GM21526 (cell line): ENCODE data around the gene AMOTL1.

ENCODE experiments used
- ATAC-seq: cut with Tn5 transposase; IDR thresholded peaks from one replicate; pipeline ENCODE4 v1.9.1; 2021; ENCODE audit warnings: moderate library complexity; ENCODE audit not compliant: unreplicated experiment, low FRiP score

The AMOTL1 gene

DNA sequence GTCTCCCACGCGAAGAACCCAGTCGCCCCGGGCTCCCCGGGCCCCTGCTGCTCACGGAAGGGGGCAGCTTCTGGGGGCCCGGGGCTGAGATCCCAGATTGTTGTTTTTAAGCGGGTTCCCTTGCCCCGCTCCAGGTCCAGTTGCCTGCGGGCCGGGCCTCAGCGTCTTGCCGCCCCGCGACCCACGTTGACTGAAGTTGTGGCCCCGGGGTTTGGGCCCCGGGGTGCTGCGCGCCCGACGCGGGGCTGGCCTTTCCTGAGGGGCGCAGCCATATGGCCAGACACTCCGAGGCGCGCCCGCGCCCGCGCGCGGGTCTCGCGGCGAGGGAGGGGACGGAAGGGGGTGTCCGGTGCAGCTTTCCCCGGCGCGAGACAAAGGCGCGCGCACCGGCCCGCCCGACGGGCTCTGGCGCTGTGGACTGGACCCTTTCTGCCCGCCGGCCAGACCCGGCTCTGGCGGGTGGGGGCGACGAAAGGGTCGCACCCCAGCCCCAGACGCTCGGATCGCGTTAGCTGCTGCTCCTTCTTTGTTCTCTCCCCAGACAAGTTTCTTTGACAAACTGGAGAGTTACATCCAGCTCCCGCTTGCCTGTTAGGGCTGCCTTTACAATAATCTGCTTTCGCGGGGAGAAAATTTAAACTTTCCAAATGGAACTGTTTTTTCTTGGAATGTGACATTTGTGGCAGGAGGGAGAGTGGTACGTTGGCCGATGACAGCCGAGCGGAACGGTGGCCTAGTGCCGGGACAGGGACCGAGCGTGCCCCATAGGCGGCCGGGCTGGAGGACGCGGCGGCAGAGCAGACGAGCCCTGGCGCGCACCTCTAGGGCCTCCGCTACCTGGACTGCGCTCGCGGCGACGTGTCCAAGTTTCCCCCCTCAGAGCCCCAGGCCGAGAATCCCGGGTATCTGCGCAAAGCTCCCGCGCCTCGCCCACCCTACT is 716 bp downstream of the AMOTL1 start:
- peak; percentile 25 for ATAC-seq

DNA sequence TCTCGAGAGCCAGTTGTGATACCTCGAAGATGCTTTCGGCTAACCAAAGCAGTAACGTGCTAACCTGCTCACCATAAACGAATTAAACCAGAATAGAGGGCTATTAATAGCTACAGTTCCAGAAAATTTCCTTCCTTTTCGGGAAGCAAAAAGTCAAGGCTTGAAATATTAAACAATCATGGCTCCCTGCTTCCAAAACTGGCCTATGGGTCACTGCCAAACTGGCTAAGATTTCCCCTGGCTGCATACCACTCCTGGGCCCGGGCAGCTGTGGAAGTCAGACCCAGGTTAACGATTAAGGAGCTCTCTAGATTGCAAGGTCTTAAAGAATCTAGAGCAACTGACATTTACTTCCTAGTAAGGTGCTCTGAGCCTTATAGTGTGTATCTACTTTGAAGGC is 1.7 kb downstream of the AMOTL1 start:
- ATAC-seq: no peak

DNA sequence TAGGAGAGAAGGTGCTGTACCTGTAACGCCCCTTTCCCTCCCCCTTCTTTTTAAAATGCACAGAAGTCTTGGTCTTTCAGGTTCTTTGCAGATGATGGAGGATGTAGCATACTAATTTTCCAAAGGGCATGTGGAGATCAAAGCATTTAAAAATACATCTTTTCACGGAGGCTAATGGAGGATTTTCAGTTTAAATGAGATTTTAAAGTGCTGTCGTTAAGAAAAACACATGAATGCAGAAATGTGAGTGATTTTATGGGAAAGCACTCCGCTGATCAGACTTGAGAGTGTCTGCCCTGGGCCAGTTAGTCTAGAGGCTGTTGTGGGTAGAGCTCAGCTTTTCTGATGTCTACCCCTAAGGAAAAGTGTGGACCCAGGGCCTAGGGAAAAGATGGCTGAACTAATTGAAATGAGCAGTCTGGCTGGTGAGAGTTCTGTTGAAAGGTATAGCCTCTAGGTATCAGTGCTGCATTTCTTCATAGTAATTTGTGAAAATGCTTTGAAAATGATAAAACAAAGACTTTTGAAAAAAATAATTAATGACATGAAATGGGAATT is 2.5 kb downstream of the AMOTL1 start:
- ATAC-seq: no peak

DNA sequence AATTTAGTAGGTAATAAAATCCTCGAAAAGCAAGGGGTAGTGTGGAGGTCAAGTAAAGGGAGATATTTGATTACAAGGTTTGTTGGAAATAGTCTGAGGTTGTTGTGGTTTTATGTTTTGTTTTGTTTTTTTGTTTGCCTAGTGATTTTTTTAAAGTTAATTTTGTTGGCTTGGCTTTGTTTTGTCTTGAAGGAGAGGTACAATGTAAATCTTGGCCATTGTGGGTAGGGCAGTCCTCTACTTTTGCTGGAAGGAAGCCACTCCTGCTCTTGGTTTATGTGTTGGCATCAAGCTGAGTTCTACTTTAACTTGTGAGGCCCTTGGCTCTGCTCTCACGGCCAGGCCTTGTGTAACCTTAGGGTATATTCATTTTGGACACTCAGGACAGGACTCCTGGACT is 3.2 kb downstream of the AMOTL1 start:
- ATAC-seq: no peak

DNA sequence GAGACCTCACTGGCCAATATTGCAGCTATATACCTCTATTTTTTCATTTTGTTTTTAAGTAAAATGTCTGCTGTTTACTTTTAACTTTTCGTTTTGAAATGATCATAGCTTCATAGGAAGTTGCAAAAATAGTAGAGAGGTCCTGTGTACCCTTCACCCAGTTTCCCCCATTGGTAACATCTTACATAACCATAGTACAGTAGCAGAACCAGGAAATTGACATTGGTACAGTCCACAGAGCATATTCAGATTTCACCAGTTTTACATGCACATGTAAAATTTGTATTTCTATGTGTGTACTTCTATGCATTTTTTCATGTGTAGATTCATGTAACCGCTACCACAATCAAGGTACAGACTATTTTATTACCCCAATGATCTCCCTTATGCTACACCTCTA is 3.8 kb downstream of the AMOTL1 start:
- no peak for ATAC-seq

DNA sequence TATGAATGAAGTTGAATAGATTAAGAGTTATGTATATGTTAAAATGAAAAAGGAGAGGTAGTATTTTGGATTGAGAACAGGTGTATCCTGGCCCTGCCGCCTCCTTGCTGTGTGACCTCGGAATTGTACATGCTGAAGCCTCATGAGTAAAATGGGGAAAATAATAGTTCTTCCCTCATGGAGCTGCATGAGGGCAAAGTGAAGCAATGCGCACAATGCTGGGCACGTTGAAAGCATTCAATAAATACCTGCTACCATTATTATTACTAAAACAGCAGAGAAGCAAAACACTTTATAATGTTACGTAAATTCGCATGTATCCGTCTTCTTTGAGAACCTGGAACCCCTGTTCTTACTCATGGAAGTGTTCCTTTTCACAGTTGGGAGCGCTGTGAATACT is 5.7 kb downstream of the AMOTL1 start:
- no peak for ATAC-seq

DNA sequence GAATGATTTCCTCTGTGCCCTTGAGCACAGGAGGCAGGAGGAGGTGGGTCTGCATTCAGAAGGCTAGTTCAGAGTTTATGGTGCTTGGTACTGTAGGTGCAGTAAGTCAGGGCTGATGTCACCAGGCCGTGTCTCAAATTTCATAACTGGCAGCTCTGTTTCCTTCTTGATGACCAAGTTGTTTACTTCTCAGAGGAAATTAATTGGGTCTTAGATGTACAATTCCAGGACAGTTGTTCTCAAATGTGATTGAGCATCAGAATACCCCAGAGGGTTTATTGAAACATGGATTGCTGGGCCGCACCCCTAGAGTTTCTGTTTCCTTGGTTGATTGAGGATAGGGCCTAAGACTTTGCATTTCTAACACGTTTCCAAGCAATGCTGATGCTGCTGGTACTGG is 6.2 kb downstream of the AMOTL1 start:
- no peak for ATAC-seq

DNA sequence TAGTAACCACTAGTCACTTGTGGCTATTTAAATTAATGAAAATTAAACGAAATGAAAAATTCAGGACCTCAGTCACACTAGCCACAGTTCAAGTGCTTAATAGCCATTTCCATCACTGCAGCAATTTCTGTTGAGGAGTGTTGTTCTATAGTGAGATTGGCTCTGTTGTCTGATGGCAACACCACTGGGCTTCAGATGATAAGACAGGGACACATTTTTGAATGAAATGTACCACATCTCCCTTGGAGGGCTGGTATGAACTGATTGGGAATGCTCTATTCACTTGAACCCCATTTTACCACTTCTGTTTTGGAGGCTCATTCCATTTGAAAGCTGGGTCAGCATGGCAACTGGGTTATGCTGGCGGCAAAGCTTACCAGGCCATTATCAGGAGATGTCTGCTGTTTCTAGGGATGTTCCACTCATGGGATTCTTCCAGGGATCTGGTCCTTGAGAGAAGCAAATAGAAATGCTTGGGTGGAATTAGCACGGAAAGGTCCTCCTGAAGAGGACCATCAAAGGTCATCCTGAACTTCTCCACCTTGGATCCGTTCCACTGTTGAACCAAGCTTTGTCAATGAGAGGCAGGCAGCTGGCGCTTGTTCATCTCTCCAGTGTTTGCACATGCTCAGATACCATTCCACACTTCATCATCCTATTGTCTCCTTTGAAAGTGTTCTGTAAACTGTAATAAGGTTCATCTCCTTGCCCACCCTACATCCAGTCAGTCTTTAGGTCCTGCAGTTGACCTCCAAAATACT is 7.6 kb downstream of the AMOTL1 start:
- no peak for ATAC-seq

DNA sequence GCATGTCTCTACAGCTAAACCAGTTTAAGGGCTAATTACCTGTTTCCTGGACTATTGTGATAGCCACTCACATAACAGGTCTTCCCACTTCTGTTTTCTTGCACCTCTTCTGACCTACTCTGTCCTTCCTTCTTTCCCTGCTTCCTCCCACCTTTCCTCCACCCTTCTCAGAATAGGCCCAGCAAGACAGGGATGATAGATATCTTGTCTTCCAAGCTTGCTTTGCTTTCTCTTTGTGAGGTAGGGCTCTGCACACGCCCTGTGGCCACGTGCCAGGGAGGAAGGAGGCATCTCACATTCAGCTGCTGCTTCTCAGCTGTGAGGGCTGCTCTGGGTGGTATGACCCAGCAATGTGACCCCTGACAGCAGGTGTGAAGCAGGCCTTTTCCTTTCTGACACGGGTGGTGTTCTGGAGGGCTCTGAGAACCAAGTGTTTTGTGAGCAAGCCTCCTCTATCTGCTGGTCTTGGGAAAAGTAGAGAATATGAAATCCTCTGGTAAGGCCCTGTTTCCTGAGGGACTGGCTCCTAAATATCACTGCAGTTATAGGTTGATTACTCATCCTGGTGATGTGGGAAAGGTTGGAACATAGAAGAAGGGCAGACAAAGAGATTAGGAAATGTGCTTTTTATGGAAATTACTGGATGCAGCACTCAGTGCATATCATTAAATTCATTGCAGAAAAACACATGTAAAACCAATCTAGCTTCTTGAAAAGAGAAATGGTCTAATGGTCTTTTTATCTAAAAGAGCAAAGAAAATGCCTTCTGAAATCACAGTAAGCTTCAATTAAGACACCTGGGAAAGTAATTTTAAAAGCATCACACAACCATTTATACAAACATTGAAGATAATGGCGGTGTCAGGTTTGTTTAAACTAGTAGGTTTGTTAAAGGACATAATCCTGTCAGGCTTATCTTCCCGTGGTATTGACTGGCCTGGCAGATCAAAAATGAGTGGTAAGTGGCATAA is 8.5 kb downstream of the AMOTL1 start:
- ATAC-seq: no peak

DNA sequence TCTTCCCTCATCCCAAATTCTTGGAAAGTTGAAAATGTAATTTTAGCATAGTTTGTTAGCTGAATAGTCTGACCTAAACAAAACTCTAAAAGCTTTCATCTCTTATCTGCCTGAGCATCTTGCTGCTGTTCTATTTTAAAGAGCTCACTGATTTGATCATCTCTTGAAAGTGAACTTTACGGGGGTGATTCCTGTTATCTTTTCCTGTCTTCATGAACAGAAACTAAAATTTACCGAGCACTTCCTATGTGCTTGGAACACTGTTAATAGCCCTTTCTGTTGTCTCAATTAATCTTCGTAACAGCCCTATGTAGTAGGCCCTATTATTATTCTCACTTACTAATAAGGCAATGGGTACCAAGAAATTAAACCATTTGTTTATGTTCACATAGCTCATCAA is 12.3 kb downstream of the AMOTL1 start:
- no peak for ATAC-seq

DNA sequence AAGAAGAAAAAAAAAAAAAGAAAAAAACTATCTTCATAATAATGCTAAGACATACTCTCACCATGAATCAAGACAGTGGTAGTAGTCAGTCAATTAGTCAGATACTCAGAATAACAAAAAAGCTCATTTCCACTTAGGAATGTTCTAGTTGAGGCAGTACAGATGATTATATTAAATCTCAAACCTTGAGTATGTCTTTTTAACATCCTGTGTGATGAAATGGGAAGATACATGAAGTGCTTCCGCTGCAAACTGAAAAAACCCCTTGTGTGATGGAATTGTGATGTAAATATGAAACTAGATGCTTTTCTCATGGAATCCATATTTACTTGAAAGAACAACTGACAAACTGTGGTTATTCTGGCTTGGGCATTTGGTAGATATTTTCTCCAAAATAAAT is 13.7 kb downstream of the AMOTL1 start:
- no peak for ATAC-seq

DNA sequence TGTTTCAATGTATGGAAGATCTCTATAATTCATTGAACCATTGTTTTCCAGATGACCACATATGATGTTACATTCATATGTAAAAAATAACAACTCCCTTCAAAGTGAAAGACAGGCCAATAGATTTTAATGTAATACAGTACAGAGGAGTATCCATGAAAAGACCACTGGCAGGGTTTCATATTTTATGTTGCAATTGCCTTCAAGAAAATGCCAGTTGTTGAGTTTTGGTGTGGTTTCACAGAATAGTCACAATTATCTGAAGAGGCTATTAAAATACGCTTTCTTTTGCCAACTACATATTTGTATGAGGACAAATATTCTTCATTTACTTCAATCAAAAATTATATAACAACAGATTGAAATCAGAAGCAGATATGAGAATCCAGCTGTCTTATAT is 14.3 kb downstream of the AMOTL1 start:
- ATAC-seq: no peak

DNA sequence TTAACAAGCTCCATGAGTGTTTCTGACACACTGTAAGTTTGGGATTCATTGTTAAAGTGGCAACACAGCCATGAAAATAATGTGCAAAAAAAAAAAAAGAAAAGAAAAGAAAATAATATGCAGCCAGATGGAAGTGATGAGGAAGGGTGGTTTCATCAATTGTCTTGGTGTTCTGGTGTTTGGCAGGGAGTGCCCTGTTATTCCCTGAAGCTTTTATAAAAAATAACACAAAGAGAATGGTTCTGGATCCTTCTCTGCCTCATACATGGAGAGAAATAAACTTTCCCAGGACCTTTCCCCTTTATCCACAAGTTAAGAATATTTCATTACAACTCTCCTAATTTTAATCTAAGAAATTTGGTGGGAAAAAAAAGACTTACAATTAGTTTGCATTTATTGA is 16.7 kb downstream of the AMOTL1 start:
- ATAC-seq: no peak

DNA sequence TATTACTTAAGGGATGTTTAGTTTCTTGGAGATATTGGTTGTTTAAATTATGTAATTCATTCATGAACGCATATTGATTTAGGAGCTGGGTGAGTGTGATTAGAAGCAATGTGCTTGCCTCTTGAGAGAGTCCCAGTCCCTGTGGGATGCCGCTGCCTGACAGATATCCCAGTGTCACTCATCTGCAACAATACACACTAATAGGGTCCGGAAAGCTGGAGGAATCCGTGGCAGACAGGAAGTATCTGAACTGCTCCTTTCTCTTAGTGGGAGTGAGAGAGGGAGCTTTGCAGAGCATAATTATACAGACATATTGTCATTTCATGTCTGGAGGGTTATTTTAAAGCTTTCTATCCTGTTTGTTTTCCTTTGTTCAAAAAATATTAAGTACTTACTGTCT is 17.4 kb downstream of the AMOTL1 start:
- ATAC-seq: no peak

DNA sequence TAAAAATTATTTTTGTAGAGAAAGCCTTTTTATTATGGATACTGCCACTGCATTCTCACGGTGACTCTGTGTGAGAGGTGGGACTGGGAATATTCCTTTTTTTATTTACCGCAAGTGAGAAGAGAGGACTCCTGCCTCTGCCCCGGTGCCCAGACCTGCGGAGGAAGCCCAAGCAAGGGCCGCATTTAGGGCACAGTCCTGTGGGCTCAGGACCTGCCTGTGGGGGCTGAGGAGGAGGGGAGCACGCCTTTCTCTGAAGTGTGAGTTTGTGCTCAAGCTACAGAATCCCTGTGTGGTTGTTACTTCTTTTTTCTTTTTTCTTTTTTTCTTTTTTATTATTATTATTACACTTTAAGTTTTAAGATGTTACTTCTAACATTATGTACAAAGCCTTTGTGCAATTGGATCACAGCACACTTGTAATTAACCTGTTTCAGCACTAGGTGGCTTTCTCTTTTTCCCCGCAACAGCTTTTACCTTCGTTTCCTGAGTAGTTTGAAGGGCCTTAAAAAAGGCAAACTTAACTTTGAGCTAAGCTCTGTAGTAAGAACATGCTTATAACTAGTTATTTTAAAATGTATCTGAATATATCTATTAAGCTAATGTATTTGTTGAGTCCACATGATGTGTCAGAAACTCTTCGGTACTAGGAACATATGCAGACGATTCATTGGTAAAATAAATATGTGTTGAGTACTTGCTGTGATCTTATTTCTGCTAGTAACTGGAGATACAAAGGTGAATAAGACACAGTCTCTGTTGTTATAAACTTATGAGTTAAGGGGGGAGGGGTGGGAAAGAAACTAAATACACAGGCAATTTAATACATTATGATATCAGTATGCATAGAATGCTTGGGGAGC is 18.3 kb downstream of the AMOTL1 start:
- peak; percentile 68 for ATAC-seq

DNA sequence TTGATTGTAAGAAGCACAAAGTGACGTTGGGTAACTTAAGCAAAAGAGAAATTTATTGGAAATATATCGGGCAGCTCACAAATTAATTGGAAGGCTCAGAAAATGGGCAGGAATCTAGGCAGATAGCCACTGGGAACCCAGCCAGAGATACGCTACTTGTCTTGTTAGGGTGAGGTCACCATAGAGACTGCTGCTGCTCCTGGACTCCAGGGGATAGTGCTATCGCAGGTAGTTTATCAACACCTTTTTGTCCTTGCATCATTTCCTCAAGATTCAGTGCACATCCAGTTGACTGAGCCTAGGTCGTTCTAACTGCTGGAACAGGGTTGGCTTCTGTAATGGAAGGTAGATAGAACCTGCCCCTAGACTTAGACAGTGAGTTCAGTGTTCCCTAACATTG is 19.6 kb downstream of the AMOTL1 start:
- ATAC-seq: no peak

DNA sequence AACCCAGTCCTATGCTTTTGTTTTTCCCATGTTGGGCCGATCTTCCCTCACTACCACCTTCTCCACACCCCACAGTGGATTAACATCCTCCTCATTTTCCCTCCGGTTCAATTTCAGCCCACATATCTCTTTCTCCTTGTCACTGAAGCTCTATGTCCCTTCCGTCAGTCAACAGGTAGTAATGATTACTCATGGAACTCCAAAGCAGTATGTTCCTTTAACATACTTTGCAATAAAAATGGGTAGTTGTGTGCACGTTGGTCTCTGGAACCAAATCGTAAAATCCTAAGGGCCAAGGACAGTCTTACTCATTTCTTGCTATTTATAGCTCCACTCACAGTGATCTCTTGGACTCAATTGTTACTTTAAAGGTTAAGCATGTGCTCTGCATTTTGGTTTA is 20.2 kb downstream of the AMOTL1 start:
- no peak for ATAC-seq

DNA sequence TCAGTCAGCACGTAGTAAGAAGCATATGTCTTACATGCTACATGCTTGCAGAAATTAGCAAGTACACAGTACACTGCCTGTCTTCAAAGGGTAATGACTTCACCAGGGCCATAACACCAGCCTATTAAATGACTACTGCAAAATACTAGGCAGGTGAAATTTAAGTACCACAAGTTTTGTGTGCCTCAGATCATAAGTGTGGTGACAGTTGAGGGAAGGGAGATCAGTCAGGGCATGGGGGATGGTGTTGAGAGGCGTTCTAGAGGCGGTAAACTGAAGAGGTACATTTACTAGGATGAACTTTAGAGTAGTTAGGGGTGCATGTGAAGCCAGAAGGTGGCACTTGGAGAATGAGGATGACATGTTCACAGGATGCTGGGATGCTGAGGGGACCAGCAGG is 22.0 kb downstream of the AMOTL1 start:
- ATAC-seq: no peak

DNA sequence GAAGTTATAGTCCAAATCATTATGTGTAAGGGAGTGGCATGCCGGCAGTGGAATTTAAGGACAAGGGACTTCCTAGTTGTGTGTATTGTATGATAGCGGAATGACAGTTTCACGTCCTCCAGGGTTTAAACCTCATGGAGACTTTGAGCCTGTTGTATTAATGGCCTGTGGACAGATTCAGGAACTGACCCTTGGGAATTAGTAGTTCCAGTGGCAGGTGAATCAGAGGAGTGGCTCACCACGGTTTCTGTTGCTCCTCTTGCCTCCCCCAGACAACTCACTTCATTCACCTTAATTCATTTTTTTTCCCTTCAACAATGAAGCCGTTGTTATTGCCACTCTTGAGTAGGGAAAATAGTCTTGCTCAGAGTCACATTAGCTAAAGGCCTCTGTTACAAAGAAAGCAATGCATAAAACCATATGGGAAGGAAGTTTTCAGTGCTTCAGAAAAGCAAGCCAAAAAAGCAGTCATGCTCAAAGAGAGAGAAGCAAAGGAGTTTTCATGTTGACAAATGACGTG is 22.6 kb downstream of the AMOTL1 start:
- ATAC-seq: no peak
